ENCODE results near the gene P2RY14.
A peak's percentile ranks its signal among the peaks of the same experiment; 100 is the strongest.

P2RY14 gene

DNA sequence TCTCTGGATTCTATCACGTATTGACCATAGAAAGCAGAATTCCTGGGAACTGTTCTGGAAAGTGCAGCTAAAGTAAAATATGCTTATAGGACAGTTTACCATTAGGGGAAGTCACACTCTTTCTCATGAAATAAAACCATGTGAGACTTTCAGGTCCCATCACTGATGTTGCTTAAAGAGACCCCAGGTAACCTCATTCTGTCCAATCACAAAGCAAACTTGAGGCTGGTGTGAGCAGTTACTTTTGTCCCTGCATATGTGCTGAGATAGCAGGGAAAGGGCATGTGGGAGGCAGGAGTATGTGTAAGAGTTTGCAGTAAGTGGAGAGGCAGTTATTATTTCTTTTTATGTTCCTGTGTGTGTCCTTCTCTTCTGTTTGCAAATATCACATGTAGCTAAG, 22.2 kb upstream of the P2RY14 start:
- no peak for DNase-seq

- DNase-seq = no peak
Measured at GRCh38 chr3:151299006-151299405, 20.7 kb upstream of the P2RY14 start.

GRCh38 chr3:151297429-151297828, 19.1 kb upstream of the P2RY14 start:
- DNase-seq = no peak

DNA sequence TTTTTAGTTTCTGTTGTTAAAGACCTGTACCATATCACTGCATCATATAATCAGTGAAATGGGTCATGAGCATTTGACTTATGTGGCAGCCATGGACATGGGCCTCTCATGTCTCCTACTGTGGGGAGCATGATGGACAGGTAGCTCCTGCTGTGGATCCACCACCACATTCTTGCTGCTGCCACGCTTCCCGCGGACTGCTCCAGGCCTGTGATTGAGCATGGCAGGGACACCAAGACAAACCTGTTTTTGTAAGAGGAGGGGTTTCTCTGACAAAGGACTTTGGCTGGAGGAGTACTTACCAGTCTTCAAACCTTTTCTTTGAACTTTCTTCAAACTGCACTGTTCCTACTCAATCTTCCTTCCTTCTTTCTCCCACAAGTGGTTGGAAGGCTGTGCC, 17.9 kb upstream of the P2RY14 start:
- DNase-seq = no peak

DNA sequence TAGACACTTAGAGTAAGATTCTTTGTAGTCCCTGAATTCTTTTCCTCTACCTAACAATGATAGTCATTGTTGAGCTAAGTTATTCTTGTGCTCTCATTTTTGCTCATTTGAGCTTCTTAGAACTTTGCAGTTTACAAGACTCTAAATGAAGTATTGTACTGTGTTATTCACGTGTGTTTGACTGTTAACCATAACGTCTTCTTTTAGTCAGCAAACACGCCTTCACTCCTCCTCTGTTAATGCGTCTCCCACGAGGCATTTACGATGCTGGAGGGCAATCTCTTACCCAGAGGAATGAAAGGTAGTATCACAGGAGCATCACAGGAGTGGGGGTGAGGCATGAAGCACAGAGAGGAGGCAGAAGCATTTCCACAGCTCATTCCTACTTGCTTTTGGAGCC, 14.8 kb upstream of the P2RY14 start:
- DNase-seq = no peak

DNA sequence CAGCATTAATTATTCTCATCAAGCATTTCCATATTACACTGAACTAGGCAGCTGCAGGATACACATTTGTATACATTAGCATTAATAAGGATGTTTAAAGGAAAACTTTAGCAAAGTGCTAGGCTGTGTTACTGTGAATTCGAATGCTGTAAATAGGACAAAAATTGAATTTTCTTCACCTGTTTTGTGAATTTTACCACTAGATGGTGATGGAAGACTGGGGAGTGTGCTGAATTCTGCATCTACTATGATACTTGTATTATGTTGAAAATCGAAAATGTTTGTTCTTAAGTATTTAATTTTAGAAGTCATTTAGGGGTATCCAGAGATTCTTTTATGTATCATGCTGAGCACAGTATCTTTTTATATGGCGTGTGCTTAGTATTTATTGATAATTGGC, 12.3 kb upstream of the P2RY14 start:
- no peak for DNase-seq

DNA sequence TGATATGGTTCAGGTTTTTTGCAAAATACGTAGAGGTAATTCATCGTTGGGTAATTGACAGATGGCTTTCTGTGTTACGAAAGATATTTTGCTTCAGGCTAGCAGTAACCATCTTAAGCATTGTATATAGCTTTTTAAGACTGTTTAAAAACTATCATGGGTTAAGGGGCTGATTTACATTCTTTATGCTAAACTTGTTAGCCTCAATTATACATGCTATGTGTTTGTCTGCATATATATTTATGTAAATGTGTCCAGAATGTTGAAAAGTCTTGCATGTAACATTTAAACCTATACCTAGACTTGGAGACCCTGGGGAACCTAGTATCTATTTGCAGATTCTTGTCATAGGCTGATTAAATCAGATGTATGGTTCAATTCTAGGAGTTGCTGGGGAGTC, 11.1 kb upstream of the P2RY14 start:
- DNase-seq = no peak

- DNase-seq = no peak
Measured at GRCh38 chr3:151285940-151286339, 7.6 kb upstream of the P2RY14 start.

DNA sequence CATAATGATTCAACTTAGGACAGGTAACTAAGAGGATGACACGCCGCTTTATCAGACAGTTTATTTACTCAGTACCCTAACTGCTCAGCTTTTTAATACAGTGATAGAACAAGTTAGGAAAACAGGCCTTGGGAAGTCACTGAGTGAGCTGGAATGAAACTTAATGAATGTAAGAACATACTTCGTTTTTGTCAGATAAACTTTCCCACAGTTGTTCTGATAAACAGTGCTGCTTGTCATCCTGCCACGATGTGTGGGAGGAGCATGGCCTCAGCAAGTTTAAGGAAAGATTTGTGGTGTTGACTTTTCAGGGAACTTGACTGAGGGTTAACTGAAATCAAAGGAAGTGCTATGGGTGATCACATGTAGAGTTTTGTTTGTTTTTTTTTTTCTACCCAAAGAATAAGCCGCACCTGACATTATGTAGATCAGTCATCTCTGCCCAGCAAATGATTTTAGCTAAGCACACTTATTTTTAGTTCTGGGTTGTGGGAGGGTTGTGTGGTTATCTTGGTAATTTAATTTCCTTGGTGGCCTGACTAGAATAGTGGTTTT, 5.6 kb upstream of the P2RY14 start:
- no peak for DNase-seq

DNA sequence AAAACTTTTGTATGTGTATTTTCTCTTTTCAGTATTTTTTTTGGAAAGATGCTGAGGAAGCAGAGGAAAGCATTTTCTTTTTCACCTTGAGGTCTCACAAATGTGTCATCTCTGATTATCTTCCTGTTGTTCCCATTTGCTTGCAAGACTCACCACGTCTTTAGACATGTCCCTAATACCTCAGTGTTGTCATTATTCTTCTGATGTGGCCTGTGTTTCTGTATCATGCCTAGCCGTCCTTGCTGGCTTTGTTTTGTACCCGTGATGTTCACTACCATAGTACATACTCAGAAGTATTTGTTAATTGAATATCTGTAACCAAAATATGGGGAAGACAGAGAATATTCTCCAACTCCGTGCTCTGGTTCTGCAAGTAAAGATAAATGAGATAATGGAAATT, 5.0 kb upstream of the P2RY14 start:
- no peak for DNase-seq

GRCh38 chr3:151282921-151283320, 4.6 kb upstream of the P2RY14 start:
- DNase-seq = no peak

- no peak for DNase-seq
Measured at GRCh38 chr3:151281671-151282324, 3.5 kb upstream of the P2RY14 start.

- DNase-seq = peak; percentile 48
Measured at GRCh38 chr3:151276687-151277042, 1.7 kb downstream of the P2RY14 start.

DNA sequence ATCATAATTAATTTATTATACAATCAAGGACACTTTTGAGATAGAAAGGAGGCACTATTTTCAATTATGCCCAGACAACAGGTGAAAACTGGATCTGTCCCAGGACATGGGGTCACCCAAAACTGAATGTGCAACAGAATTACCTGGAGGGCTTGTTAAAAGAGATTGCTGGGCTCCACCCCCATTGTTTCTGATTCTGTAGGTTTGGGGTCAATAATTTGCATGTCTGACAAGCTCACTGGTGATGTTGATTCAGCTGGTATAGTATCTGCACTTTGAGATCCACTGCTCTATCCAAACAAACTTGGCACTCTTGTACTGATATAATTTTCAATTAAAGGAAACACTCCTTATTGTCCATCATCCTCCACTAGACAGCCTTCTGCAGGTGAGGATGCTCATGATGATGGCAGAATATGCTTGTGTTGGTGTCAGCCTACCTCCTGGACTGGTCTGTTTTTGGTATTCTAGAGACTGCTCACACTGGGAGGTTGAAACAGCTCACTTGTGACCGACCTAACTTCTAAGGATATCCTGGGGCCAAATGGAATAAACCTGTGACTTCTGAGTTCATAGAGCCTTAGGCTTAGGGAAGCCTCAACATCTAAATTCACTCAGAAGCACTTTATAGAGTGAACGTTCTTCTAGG, 2.2 kb downstream of the P2RY14 start:
- DNase-seq = no peak

GRCh38 chr3:151275091-151275490, 3.3 kb downstream of the P2RY14 start:
- DNase-seq = no peak

DNA sequence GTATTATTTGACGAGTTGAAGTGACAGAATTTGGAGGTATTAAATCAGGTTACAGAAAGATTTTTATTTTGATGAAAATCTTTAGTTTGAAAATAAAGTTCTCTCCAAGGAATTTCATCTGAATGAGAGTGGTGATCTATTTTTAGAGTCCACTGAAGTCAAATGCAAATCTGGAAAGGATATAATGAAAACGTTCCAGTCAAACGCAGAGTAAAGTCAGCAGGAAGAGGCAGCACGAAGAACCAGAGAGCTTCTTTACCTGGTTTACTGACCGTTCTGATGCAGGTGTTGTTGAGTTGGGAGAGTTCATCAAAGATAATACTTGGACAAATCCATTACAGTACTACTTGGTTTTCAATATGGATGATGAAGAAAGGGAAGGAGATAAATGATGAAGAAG, 8.7 kb downstream of the P2RY14 start:
- DNase-seq = no peak

DNA sequence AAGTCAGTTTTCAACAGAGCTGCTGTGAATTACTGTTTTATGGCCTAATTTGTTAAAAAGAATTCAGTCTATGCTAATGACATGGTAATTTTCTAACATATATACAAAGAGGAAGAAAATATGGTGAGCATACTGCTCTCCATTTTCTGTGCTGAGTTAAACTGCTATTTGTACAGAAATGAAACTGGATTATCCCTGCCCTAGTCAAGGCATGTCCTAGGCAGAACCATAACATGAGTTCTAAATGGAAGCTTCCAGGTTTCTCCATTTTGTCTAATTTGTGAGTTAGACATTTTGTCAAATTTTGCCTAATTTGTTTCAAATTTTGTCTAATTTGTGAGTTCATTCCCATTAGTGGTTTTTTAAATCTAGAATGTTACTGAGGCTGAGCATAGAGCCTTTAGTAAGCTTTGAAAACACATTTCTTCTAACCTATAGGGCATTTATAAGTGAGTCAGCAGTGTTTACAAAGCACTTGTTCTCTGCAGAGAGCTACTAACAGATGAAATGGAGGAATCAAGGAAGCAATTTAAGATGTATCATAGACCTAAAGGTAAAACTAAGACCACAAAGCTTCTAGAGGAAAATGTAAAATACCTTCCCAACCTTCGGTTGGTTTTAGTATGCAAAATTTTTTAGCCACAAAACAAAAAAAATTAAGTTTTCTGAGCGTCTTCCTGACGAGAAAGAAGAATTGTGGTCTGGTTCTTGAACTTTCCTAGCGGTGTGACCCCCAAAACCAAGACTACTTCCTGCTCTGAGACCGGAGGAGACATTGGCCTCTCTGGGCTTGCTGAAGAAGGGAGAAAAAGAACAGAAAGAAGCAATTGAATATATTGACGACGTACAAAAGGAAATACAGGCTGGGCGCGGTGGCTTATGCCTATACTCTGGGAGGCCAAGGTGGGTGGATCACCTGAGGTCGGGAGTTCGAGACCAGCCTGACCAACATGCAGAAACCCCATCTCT, 9.8 kb downstream of the P2RY14 start:
- DNase-seq = peak; percentile 30

- no peak for DNase-seq
Measured at GRCh38 chr3:151267066-151267465, 11.3 kb downstream of the P2RY14 start.

DNA sequence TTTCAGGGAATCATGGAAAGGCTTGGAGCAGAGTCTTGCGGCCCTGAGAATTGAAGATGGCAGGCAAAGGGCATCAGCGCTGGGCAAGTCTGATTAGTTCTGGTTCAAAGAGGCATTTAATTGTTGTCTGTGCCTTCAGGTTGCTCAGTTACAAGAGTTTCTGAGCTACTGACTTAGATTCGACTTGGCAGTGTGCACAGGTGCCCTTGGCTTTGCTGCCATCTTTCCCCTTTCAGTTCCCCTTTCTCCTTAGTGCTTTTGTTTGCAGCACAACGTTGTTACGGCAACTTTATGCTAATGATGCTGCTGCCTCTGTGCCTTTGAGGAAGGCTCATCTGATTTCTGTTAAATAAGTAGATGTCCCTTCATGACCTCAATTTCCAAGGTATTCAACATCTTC, 12.5 kb downstream of the P2RY14 start:
- no peak for DNase-seq

DNA sequence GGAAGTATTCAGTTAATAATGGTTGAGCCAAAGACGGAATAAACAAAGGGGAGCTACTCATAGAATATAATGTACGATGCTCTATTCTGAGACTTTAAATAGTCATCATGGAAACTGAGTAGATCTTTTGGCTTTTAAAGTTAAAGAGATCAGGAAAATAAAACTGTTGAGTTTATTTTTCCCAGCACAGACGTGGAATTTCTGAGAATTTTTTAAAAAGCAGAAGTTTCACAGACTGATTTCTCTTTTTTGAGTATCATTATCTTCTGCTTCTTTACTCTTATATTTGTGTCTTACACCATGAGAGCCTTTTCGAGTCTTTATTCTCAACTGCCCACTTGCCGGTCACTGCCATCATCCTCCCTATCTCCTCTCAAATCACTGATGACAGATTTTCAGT, 13.2 kb downstream of the P2RY14 start:
- DNase-seq = no peak

DNA sequence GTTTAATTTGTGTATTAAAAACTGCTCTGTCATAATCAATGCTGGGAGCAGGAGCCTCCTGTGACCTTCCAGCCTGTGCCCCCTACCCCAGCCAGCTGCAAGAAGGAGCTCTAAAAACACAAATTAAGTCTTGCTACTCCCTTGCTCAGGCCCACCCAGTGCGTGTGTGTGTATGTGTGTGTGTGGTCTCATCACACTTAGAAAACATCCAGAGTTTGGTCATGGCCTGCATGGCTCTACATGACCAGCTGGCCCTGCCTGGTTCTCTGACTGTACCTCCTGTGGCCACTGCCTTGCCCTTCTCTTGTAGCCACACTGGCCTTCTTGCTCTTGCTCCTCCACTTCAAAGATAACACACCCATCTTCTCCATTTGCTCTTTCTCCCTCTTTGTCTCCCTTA, 13.7 kb downstream of the P2RY14 start:
- DNase-seq = no peak

- DNase-seq = no peak
Measured at GRCh38 chr3:151262871-151263525, 15.3 kb downstream of the P2RY14 start.

DNA sequence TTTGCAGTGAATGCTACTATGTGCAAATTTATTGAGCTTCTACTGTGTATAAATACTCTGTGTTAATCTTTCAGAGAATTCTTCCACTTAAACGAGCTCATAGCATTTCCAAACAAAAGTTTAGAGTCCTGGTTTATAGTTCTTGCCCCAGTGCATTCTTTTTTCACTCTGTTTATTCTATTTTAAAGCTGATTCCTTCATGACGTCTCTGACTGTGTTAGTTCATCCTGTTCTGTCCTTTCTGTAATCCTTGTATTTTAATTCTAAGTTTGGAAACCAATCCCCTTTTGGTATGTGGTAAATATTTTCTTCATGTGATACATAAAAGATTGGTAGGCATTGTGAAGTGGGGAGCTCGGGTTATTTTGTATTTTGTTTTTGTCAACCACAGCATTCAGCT, 18.7 kb downstream of the P2RY14 start:
- DNase-seq = no peak

Measured in CD4-positive, alpha-beta T cell treated with Interleukin-17A for 4 hours (primary cell).